ENCODE data around the gene SLFN5. TPM values are rescaled to one million over a fixed set of nuclear protein-coding genes. Genes with fewer than 3 reads are reported as not detected.
"Not testable (repeated sequence)": the region's sequence is repeated elsewhere in the genome, so short reads cannot be mapped to it uniquely, and the experiment has no call there.

The SLFN5 gene
- total and polyA plus RNA-seq, 4 donors: 8.5 to 51.7 (median 30.8) TPM

- Histone ChIP-seq H3K4me3 (no peak overlapping the region), H3K27ac (ENCODE audit: low read depth in 1 of 2, low read length in 1 of 2) (no peak overlapping the region), H3K36me3 (ENCODE audit: control insufficient read depth in 4 of 4, insufficient read depth in 4 of 4, low read length in 4 of 4) (peaks cover 12 to 36% (median 18%) of the 10 kb centered on the region in 4 donors), H3K9me3 (ENCODE audit: control insufficient read depth in 4 of 4, insufficient read depth in 3 of 4, low read length in 3 of 4) (no peaks in the 10 kb centered on the region), H3K4me1 (ENCODE audit: control insufficient read depth in 5 of 5, insufficient read depth in 5 of 5, low read length in 5 of 5) (peaks cover 0 to 21% (median 6%) of the 10 kb centered on the region in 5 donors), H3K9ac (ENCODE audit: insufficient read depth in 1 of 2, low read length in 2 of 2) (no peak overlapping the region), H3K27me3 (ENCODE audit: control insufficient read depth in 3 of 3, insufficient read depth in 3 of 3, low read length in 2 of 3) (no peaks in the 10 kb centered on the region)
- WGBS, 2 donors: 94 to 95% methylated on average over 5 of the region's 5 CpGs
- no peak for TF ChIP-seq CTCF (IDR thresholded peaks at IDR 0.05; ENCODE audit: control extremely low read depth, extremely low read depth)
- no peak for ATAC-seq (ENCODE audit: insufficient read depth, low FRiP score)
- DNase-seq: no peak
Measured at GRCh38 chr17:35265071-35265470, 22.2 kb downstream of the SLFN5 start.

- H3K9ac ChIP-seq (ENCODE audit: insufficient read depth in 1 of 2, low read length in 2 of 2): no peak overlapping the region
- no peak for ATAC-seq (ENCODE audit: insufficient read depth, low FRiP score)
- H3K4me3 ChIP-seq: no peak overlapping the region
- no peak for TF ChIP-seq CTCF (IDR thresholded peaks at IDR 0.05; ENCODE audit: control extremely low read depth, extremely low read depth)
- no peaks in the 10 kb centered on the region for H3K9me3 ChIP-seq (ENCODE audit: control insufficient read depth in 4 of 4, insufficient read depth in 3 of 4, low read length in 3 of 4)
- H3K4me1 ChIP-seq (ENCODE audit: control insufficient read depth in 5 of 5, insufficient read depth in 5 of 5, low read length in 5 of 5): peaks cover 0 to 21% (median 6%) of the 10 kb centered on the region in 5 donors
- H3K27ac ChIP-seq (ENCODE audit: low read depth in 1 of 2, low read length in 1 of 2): no peak overlapping the region
- no peaks in the 10 kb centered on the region for H3K27me3 ChIP-seq (ENCODE audit: control insufficient read depth in 3 of 3, insufficient read depth in 3 of 3, low read length in 2 of 3)
- 79 to 80% methylated on average over 11 of the region's 11 CpGs for WGBS, 2 donors
- peak in 2 of 3 donors; percentile 63 to 64 for DNase-seq
- H3K36me3 ChIP-seq (ENCODE audit: control insufficient read depth in 4 of 4, insufficient read depth in 4 of 4, low read length in 4 of 4): peaks cover 12 to 38% (median 18%) of the 10 kb centered on the region in 4 donors
Measured at GRCh38 chr17:35265566-35266141, 22.8 kb downstream of the SLFN5 start.

DNA sequence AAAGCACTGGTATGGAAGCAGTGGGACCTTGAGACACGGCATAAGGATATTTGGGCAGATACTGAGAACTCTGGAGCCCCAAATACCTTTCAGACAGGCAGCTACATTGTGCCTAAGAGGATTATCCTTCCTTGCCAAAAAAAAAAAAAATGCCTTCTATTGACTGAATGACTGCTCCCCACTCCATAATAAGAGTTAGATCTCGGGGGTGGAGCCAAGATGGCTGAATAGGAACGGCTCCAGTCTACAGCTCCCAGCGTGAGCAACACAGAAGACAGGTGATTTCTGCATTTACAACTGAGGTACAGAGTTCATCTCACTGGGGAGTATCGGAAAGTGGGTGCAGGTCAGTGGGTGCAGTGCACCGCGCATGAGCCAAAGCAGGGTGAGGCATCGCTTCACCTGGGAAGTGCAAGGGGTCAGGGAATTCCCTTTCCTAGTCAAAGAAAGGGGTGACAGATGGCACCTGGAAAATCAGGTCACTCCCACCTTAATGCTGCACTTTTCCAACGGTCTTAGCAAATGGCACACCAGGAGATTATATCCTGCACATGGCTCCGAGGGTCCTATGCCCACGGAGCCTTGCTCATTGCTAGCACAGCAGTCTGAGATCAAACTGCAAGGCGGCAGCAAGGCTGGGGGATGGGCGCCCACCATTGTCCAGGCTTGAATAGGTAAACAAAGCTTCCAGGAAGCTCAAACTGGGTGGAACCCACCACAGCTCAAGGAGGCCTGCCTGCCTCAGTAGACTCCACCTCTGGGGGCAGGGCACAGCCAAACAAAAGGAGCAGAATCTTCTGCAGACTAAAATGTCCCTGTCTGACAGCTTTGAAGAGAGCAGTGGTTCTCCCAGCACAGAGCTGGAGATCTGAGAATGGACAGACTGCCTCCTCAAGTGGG is 31.5 kb downstream of the SLFN5 start:
- not testable (repeated sequence) for H3K9ac ChIP-seq (ENCODE audit: insufficient read depth in 1 of 2, low read length in 2 of 2); H3K27ac ChIP-seq (ENCODE audit: low read depth in 1 of 2, low read length in 1 of 2); DNase-seq; H3K27me3 ChIP-seq (ENCODE audit: control insufficient read depth in 3 of 3, insufficient read depth in 3 of 3, low read length in 2 of 3); H3K9me3 ChIP-seq (ENCODE audit: control insufficient read depth in 4 of 4, insufficient read depth in 3 of 4, low read length in 3 of 4); H3K4me1 ChIP-seq (ENCODE audit: control insufficient read depth in 5 of 5, insufficient read depth in 5 of 5, low read length in 5 of 5); ATAC-seq (ENCODE audit: insufficient read depth, low FRiP score); H3K4me3 ChIP-seq; H3K36me3 ChIP-seq (ENCODE audit: control insufficient read depth in 4 of 4, insufficient read depth in 4 of 4, low read length in 4 of 4)
- 83 to 87% methylated on average over 12 to 13 of the region's 13 CpGs for WGBS, 2 donors

DNA sequence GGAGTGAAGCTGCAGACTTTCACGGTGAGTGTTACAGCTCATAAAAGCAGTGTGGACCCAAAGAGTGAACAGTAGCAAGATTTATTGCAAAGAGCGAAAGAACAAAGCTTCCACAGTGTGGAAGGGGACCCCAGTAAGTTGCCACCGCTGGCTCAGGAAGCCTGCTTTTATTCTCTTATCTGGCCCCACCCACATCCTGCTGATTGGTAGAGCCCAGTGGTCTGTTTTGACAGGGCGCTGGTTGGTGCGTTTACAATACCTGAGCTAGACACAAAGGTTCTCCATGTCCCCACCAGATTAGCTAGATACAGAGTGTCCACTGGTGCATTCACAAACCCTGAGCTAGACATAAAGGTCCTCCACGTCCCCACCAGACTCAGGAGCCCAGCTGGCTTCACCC is 35.6 kb downstream of the SLFN5 start:
- H3K27ac ChIP-seq (ENCODE audit: low read depth in 1 of 2, low read length in 1 of 2); H3K4me3 ChIP-seq; H3K9me3 ChIP-seq (ENCODE audit: control insufficient read depth in 4 of 4, insufficient read depth in 3 of 4, low read length in 3 of 4); H3K9ac ChIP-seq (ENCODE audit: insufficient read depth in 1 of 2, low read length in 2 of 2); H3K4me1 ChIP-seq (ENCODE audit: control insufficient read depth in 5 of 5, insufficient read depth in 5 of 5, low read length in 5 of 5); ATAC-seq (ENCODE audit: insufficient read depth, low FRiP score); DNase-seq; H3K36me3 ChIP-seq (ENCODE audit: control insufficient read depth in 4 of 4, insufficient read depth in 4 of 4, low read length in 4 of 4); H3K27me3 ChIP-seq (ENCODE audit: control insufficient read depth in 3 of 3, insufficient read depth in 3 of 3, low read length in 2 of 3): not testable (repeated sequence)
- WGBS, 2 donors: 80 to 85% methylated on average over 6 of the region's 6 CpGs

GRCh38 chr17:35278876-35279275 is 36.0 kb downstream of the SLFN5 start:
- WGBS, 2 donors: 96 to 97% methylated on average over 27 to 29 of the region's 29 CpGs
- not testable (repeated sequence) for H3K36me3 ChIP-seq (ENCODE audit: control insufficient read depth in 4 of 4, insufficient read depth in 4 of 4, low read length in 4 of 4); H3K27ac ChIP-seq (ENCODE audit: low read depth in 1 of 2, low read length in 1 of 2); H3K9ac ChIP-seq (ENCODE audit: insufficient read depth in 1 of 2, low read length in 2 of 2); H3K4me3 ChIP-seq; DNase-seq; H3K27me3 ChIP-seq (ENCODE audit: control insufficient read depth in 3 of 3, insufficient read depth in 3 of 3, low read length in 2 of 3); ATAC-seq (ENCODE audit: insufficient read depth, low FRiP score); H3K9me3 ChIP-seq (ENCODE audit: control insufficient read depth in 4 of 4, insufficient read depth in 3 of 4, low read length in 3 of 4); H3K4me1 ChIP-seq (ENCODE audit: control insufficient read depth in 5 of 5, insufficient read depth in 5 of 5, low read length in 5 of 5)

All from lung (tissue), 12 donors.